Measurements from ENCODE around the gene TAF11L12.
"Not testable (repeated sequence)": the region's sequence is repeated elsewhere in the genome, so short reads cannot be mapped to it uniquely, and the experiment has no call there.

Gene TAF11L12

DNA sequence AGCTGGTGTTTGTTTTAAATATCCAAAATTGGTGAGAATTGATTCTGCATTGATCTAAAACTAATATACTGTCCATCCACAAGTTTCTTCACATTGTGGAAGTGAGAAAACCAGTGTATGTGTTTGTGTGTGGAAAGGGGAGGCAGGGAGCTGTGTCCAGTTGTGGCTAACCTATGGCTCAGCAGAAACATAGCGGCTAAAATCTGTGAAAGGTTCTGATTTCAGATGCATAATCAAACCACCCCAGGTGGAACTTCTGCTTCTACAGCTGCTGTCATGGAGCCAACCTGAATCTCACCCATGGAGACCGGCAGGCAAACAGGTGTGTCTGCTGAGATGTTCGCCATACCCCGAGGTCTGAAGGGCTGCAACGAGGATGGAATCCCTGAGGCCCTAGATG, 24.0 kb downstream of the TAF11L12 start, which contains the start of gene TAF11L14:
TAF11L14 (plus strand) TSS at position 301 of the 400 bp plus-strand sequence.
- Histone ChIP-seq H3K9ac (ENCODE audit: low read length) (no peak within 1 kb of the TSS), H3K4me3 (ENCODE audit: low read length) (no peak within 1 kb of the TSS), H3K4me1 (ENCODE audit: control insufficient read depth, insufficient read depth, low read length) (no peaks in the 10 kb centered on the region), H3K27ac (ENCODE audit: low read depth, low read length) (no peak within 1 kb of the TSS), H3K36me3 (ENCODE audit: control insufficient read depth, insufficient read depth, low read length) (no peaks in the 10 kb centered on the region), H3K27me3 (ENCODE audit: control insufficient read depth, insufficient read depth, low read length) (no peaks in the 10 kb centered on the region)

DNA sequence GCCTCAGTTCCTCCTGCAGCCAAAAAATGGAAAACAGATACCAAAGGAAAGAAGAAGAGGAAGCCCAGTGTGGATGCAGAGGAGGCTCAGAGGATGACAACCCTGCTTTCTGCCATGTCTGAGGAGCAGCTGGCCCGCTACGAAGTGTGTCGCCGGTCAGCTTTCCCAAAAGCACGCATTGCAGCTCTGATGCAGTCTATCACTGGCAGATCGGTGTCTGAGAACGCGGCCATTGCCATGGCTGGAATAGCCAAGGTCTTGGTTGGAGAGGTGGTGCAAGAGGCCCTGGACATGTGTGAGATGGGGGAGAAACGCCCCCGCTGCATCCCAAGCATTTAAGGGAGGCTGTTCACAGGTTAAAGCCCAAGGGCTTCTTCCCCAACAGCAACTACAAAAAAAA, 39.0 kb downstream of the TAF11L12 start:
- H3K36me3 ChIP-seq (ENCODE audit: control insufficient read depth, insufficient read depth, low read length); H3K9ac ChIP-seq (ENCODE audit: low read length); H3K4me3 ChIP-seq (ENCODE audit: low read length); H3K27me3 ChIP-seq (ENCODE audit: control insufficient read depth, insufficient read depth, low read length); H3K4me1 ChIP-seq (ENCODE audit: control insufficient read depth, insufficient read depth, low read length); H3K27ac ChIP-seq (ENCODE audit: low read depth, low read length): not testable (repeated sequence)

DNA sequence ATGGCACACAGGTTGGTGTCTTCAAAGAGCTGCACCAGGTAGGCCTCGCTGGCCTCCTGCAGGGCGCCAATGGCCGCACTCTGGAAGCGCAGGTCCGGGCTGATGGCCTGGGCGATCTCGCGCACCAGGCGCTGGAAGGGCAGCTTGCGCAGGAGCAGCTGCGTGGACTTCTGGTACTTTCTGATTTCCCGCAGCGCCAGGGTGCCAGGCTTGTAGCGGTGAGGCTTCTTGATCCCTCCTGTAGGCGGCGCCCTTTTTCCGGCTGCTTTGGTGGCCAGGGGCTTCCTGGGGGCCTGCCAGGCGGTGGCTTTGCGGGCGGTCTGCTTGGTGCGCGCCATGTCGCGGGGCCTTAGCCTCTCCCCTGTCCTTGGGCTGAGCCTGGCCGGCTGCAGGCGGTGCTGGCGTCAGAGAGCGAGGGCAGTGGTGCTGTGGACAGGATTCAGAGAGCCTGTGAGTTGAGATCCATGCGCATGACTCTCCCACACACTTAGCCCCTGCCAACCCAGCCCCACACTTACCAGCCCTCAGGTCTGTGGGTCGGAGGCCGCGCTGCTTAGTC, 45.1 kb downstream of the TAF11L12 start:
- not testable (repeated sequence) for H3K36me3 ChIP-seq (ENCODE audit: control insufficient read depth, insufficient read depth, low read length)

DNA sequence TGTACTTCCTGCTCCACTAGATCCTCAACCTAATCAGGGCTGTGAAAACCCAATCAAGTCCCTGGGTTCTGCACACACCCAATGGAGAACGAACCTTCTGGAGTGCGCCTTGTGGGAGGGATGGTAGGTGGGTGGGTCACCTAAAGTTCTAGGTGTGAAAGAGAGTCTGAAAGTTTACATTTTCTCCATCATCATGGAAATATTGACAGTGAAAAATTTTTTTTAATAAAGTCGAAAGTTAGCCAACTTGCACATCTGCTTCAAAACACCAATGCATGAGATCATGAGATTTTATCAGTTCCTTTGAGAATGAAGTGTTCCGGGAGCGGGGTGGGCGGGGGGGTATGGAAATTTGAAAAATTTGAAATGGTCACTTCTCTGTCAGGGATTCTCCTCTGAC, 45.7 kb downstream of the TAF11L12 start:
- Histone ChIP-seq H3K4me1 (ENCODE audit: control insufficient read depth, insufficient read depth, low read length) (no peaks in the 10 kb centered on the region), H3K27ac (ENCODE audit: low read depth, low read length) (no peak overlapping the region), H3K27me3 (ENCODE audit: control insufficient read depth, insufficient read depth, low read length) (no peaks in the 10 kb centered on the region), H3K4me3 (ENCODE audit: low read length) (no peak overlapping the region), H3K9ac (ENCODE audit: low read length) (no peak overlapping the region), H3K36me3 (ENCODE audit: control insufficient read depth, insufficient read depth, low read length) (no peaks in the 10 kb centered on the region)

More for the DNA sequence above, 45.1 kb downstream of the TAF11L12 start:
- H3K4me1 ChIP-seq (ENCODE audit: control insufficient read depth, insufficient read depth, low read length); H3K27ac ChIP-seq (ENCODE audit: low read depth, low read length); H3K4me3 ChIP-seq (ENCODE audit: low read length); H3K9ac ChIP-seq (ENCODE audit: low read length); H3K27me3 ChIP-seq (ENCODE audit: control insufficient read depth, insufficient read depth, low read length): not testable (repeated sequence)
